ENCODE measurements around the gene RFTN1.

RFTN1 gene

GRCh38 chr3:16528581-16528993, 15.1 kb upstream of the RFTN1 start:
- DNase-seq: no peak

DNA sequence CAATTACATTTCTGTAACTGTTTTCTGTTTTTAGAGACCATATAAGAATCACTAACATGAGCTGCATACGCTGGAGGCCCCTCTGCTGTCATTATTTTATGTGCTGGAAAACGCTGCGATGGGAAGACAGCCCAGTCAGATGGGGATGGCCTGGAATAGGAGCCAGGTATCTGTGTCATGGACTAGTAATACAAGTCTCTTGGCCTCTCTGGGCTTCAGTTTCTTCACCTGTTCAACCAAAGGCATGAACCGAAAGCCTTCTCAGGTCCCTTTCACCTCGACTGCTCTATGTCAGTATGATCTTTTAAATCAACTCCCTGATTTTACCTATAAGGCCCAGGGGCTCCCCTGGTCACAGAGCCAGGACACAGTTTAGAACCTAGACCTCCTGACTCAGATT, 14.6 kb upstream of the RFTN1 start:
- no peak for DNase-seq

DNA sequence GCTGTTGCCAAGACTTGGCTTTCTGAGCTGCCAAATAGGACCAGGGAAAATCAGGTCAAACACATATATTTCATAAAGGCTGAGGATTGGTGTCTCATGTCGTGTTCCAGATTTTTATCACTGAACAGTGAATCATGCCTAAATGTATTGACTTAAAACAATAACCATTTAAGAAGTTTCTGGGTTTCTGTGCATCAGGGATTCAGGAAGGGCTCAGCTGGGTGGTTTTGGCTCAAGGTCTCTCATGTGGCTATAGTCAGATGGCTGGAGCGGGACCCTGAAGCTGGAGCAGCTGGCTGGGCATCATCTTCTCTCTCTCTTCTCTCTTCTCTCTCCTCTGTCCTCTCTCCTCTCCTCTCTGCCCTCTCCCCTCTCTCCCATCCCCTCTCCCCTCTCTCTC, 10.7 kb upstream of the RFTN1 start:
- no peak for DNase-seq

- no peak for DNase-seq
Observed at GRCh38 chr3:16523778-16524177, 10.3 kb upstream of the RFTN1 start.

DNA sequence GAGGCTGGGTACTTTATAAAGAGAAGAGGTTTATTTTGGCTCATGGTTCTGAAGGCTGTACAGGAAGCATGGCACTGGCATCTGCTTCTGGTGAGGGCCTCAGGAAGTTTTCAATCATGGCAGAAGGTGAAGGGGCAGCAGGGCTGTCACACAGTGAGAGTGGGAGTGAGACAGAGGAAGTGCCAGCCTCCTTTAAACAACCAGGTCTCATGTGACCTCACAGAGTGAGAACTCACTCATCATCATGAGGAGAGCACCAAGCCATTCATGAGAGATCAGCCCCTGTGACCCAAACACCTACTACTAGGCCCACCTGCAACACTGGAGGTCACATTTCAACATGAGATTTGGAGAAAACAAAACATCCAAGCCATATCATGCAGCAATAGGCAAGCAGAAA, 9.3 kb upstream of the RFTN1 start:
- DNase-seq: no peak

- peak; percentile 79 for DNase-seq
Observed at GRCh38 chr3:16520970-16521881, 7.7 kb upstream of the RFTN1 start.

GRCh38 chr3:16520241-16520969, 6.9 kb upstream of the RFTN1 start:
- no peak for DNase-seq

- peak; percentile 53 for DNase-seq
Observed at GRCh38 chr3:16516695-16517481, 3.4 kb upstream of the RFTN1 start.

DNA sequence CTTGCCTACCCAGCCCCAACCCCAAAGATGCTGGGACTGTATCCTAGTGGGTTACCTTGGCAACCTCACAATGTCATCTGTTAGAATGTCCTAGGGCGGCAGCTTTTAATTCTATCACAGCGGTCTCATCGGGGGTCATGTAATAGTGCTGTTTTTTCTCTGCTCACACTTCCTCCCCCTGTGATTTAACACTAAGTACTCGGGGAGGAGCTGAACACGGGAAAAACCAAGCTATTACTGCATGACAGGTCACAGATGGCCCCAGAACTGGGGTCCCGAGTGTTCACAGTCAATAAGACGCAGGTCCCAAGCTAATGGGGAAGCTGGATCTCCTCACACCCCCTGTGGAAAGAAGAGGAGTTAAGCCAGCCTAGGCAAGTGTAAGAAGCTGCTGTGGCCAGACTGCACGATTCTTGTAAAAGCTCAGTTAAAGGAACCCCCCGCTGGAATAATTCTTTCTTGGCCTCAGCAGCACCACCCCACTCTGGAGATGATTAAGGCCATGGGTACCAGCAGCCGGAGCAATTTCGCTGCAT, 2.5 kb upstream of the RFTN1 start:
- DNase-seq: no peak

GRCh38 chr3:16514755-16515353, 1.4 kb upstream of the RFTN1 start:
- no peak for DNase-seq

- no peak for DNase-seq
Observed at GRCh38 chr3:16514021-16514700, 662 bp upstream of the RFTN1 start.

- peak; percentile 71 for DNase-seq
Observed at GRCh38 chr3:16512435-16513140, 911 bp downstream of the RFTN1 start.

- DNase-seq: peak; percentile 92
Observed at GRCh38 chr3:16511681-16512434, 1.6 kb downstream of the RFTN1 start.

- DNase-seq: no peak
Observed at GRCh38 chr3:16510620-16511319, 2.7 kb downstream of the RFTN1 start.

GRCh38 chr3:16509721-16510619, 3.5 kb downstream of the RFTN1 start:
- peak; percentile 58 for DNase-seq

DNA sequence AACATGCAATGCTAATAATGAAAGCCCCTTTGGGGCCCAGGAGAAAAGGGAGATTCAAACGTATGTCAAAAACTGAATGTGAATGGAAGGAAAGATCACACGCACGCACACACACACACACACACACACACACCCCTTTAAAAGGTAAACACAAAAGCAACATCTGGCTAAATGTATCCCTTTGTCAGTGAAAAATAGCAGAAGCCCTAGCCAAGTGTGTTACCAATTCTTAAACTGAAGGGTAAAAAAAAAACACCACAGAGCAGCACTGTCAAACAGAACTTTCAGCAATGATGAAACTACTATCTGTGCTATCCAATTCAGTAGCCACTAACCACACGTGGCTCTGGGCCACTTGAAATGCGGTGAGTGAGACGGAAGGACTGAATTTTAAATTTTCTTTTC, 4.9 kb downstream of the RFTN1 start:
- DNase-seq: peak; percentile 70

GRCh38 chr3:16508243-16508578, 5.3 kb downstream of the RFTN1 start:
- no peak for DNase-seq

- DNase-seq: no peak
Observed at GRCh38 chr3:16507578-16508242, 5.8 kb downstream of the RFTN1 start.
